ENCODE results near the gene CERKL.

The CERKL gene

GRCh38 chr2:181678861-181679543, 22.1 kb upstream of the CERKL start:
- DNase-seq = no peak

DNA sequence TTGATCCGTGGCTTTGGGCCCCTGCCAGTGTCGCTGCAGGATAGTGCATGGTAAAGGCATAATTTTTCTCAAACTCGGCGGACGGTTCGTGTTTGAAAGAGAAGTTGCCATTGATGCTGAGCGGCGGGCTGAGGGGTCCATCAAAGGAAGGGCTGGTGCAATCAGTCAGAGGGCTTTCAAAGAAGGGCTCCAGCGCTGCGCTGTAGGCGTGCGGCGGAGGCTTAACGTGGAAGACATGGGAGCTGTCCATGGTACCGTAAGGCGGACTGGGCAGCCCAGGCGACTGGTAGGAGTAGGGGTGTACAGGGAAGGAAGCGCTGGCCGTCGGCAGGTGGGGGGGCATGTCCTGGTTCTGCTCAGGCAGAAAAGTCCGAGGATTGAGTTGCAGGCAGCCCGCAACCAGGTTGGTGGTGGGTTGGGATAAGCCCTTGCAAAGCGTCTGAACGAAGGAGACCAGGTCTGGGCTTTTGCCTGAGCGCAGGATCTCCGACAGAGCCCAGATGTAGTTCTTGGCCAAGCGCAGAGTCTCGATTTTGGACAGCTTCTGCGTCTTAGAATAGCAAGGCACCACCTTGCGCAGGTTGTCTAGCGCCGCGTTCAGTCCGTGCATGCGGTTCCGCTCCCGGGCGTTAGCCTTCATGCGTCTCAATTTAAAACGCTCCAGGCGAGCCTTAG, 21.1 kb upstream of the CERKL start:
- peak in 3 of 14 donors; percentile 6 to 18 (median 14) for DNase-seq

GRCh38 chr2:181675254-181675653, 18.3 kb upstream of the CERKL start:
- DNase-seq = peak in 1 of 14 donors; percentile 78

GRCh38 chr2:181674461-181674860, 17.6 kb upstream of the CERKL start:
- no peak for DNase-seq

DNA sequence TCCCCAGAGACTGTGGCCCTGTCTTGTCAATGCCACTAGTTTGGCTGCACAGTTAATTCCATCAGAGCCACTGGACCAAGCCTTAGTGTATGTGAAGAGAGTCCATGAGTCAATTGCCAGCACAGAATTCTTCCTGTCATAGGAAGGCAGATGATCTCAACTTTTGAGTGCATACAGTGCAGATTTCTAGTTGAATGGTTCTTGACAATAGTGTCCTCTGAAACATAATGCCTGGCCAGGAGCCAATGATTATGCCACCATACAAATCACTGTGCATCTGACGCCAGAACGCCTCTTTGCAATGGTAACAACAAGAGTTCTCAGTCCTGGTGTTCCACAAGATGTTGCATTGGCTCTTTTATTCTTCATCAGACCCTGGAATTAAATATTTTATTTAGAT, 16.3 kb upstream of the CERKL start:
- peak in 1 of 14 donors; percentile 89 for DNase-seq

DNA sequence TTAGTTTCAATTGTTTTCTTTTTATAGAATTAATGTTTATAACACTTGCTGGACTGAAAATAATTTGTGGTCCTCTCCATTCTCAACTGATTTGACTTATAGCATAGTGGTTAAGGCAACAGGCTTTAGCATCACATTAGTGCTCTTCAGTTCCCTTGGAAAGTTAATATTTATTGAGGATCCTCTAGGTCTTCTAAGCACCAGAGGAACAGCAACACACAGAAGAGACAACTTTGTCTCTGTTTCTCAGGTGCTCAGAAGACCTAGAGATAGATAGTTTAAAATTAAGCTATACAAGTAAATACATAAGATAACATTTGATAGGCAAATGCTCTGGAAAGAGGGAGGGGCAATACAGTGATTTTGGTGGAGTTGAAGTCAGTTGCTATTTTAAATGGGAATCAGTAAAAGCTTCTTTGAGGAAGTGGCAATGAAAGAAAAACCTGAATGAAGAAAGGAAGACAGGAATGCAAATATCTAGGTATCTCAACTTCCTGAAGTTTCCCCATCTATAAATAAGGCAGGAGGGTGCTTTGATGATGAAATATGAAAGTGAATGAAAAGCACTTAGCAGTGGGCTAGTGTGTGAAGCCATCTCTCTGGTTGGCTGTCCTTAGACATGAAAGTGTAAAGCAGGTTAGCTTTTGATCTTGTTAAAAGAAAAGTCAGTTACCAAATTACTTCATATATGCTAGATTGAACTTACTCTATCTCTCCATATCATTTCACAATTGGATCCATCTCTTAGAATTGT, 15.5 kb upstream of the CERKL start:
- no peak for DNase-seq

DNA sequence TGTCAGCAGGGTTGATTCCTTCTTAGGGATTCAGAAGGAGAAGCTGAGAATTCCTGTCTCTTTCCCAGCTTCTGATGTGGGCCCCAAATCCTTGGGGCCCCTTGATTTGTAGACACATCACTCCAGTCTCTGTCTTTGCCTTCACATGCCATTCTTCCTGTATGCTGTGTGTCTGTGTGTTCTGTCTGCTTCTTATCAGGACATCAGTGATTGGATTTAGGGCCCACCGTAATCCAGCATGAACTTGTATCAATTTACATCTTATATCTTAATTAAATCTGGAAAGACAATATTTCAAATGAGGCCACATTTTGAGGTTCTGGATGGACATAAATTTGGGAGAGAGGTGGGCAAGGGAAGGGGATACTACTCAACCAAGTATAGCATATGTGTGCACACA, 13.7 kb upstream of the CERKL start:
- no peak for DNase-seq

- no peak for DNase-seq
These were observed 10.3 kb upstream of the CERKL start for GRCh38 chr2:181667234-181667633.

DNA sequence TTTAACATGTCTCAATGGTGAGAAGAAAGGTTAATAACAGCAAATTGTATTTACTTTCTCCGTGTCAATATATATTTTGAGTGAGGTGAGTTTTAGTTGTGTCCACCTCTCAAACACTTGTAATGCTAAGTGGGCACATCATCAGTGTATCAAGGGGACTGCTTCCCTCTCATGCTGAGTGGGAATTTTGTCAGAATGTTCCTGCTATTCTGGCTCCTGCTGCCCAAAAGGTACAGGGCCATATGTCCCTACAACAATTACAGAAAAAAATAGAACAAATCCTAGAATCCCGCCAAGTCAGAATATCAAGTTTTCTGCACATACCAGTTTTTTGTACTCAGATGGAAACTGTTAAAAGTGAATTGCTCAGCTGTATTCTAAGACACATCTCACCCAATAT, 5.4 kb upstream of the CERKL start:
- peak in 1 of 14 donors; percentile 94 for DNase-seq

GRCh38 chr2:181660181-181660580, 3.3 kb upstream of the CERKL start:
- DNase-seq = no peak

- peak in 1 of 14 donors; percentile 5 for DNase-seq
These were observed 1.5 kb upstream of the CERKL start for GRCh38 chr2:181658444-181658843.

DNA sequence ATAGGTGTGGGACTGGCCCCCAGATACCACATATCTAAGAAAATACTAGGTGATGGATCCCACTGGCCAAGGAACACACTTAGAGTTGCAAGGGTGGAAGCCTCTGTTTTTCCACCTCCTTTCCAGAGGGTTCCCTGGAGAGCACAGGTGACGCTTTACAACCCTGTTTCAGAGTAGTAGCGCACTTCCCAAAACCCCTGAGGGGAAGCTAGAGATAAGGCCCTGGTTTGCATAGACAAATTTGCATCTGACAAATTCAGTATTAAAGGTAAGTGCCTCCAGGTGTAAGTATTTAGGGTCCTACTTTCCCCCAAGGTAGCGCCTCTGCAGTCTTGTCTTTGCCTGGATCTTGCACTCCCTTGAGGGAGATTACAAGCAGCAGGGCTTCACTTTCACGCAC, 474 bp upstream of the CERKL start:
- DNase-seq = no peak

DNA sequence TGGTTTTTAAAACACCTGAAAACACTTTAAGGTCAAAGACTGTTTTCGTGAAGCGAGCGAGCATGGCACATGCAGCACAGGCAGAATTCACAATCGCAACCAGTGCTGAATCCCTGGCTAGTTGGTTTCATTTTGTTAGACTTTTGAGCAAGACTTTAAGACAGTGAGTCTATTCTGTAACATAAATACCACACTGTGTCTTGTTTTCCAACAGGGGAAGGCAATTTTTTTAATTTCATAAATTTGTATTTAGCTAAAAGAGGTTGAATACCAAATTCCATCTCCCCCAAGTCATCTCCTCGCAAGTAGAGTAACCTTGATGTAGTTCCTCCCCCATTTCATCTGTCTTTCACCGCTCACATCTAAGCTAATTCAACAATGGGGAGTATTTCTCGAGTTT, 1.4 kb downstream of the CERKL start:
- peak in 1 of 14 donors; percentile 79 for DNase-seq

DNA sequence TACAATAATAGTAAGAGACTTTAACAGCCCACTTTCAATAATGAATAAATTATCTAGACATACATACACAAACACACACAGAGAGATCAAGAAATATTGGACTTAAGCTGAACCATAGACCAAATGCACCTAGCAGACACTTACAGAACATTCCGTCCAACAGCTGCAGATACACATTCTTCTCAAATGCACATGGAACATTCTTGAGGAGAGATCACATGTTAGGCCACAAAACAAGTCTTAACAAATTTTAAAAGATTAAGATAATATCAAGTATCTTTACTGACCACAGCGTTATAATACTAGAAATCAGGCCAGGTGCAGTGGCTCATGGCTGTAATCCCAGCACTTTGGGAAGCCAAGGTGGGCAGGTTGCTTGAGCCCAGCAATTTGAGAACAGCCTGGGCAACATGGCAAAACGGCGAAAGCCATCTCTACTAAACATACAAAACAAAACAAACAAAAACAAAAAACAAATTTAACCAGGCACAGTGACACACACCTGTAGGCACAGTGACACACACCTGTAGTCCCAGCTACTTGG, 7.4 kb downstream of the CERKL start:
- DNase-seq = no peak

GRCh38 chr2:181648478-181649155, 8.3 kb downstream of the CERKL start:
- no peak for DNase-seq

- DNase-seq = no peak
These were observed 10.4 kb downstream of the CERKL start for GRCh38 chr2:181646415-181646987.

- no peak for DNase-seq
These were observed 13.8 kb downstream of the CERKL start for GRCh38 chr2:181643151-181643550.

- no peak for DNase-seq
These were observed 14.8 kb downstream of the CERKL start for GRCh38 chr2:181642086-181642485.

GRCh38 chr2:181639686-181640085, 17.2 kb downstream of the CERKL start:
- no peak for DNase-seq

- no peak for DNase-seq
These were observed 24.0 kb downstream of the CERKL start for GRCh38 chr2:181632733-181633401.

Measured in C1 segment of cervical spinal cord (tissue), 14 donors.